ENCODE measurements around the gene USP32. TPM values are rescaled to one million over a fixed set of nuclear protein-coding genes. Genes with fewer than 3 reads are reported as not detected.

Gene USP32
- total and polyA plus RNA-seq, 2 donors (not counting 1 experiment from before 2014, with no cell fraction given): 7.7 to 48.8 TPM

GRCh38 chr17:60353773-60354172, 38.2 kb downstream of the USP32 start:
- peaks cover 67% of the 10 kb centered on the region for H3K79me2 ChIP-seq (ENCODE audit: control insufficient read depth, insufficient read depth, low read length)

GRCh38 chr17:60352569-60352968, 39.4 kb downstream of the USP32 start:
- Histone ChIP-seq H2AFZ (ENCODE audit: insufficient read depth, low read depth, low read length, poor library complexity, severe bottlenecking) (no peak overlapping the region), H3K79me2 (ENCODE audit: control insufficient read depth, insufficient read depth, low read length) (peaks cover 70% of the 10 kb centered on the region), H3K36me3 (replicated peaks in 1 of 2; ENCODE audit: control extremely low read depth in 1 of 2, control insufficient read depth in 1 of 2, extremely low read depth in 1 of 2, insufficient read depth in 2 of 2, low read length in 1 of 2) (no peaks in the 10 kb centered on the region), H3K4me1 (ENCODE audit: control insufficient read depth in 2 of 2, insufficient read depth in 2 of 2, low read length in 2 of 2) (peaks cover 5 to 6% of the 10 kb centered on the region in 2 donors), H3K9me3 (ENCODE audit: control extremely low read depth in 1 of 3, control insufficient read depth in 2 of 3, insufficient read depth in 1 of 3, low read length in 2 of 3) (peaks cover 0 to 1% (median 0%) of the 10 kb centered on the region in 3 donors), H3K27ac (ENCODE audit: low read length in 2 of 2) (no peak overlapping the region), H3K4me3 (ENCODE audit: control extremely low read depth in 1 of 5, extremely low read depth in 1 of 5, insufficient read depth in 1 of 5, low read depth in 2 of 5, low read length in 4 of 5) (no peak overlapping the region), H4K20me1 (ENCODE audit: control insufficient read depth, insufficient read depth, low read length, poor library complexity, severe bottlenecking) (peaks cover 12% of the 10 kb centered on the region), H3K9ac (ENCODE audit: low read length) (no peak overlapping the region), H3K4me2 (replicated peaks; ENCODE audit: low read depth, low read length, poor library complexity, severe bottlenecking) (no peak overlapping the region), H3K27me3 (replicated peaks in 1 of 4; ENCODE audit: control extremely low read depth in 1 of 4, control insufficient read depth in 3 of 4, insufficient read depth in 4 of 4, low read length in 3 of 4) (no peaks in the 10 kb centered on the region)
- intact Hi-C loops (cut with micrococcal nuclease): no loop called here
- Mint-ChIP-seq H3K9me3 (ENCODE audit: insufficient read depth) (peaks cover 4% of the 10 kb centered on the region), H3K4me3 (no peak overlapping the region), H3K27me3 (no peaks in the 10 kb centered on the region), H3K27ac (no peak overlapping the region), H3K4me1 (peaks cover 29% of the 10 kb centered on the region)
- ChIA-PET POLR2A (no interaction called here), CTCF (no interaction called here)
- WGBS (ENCODE audit: insufficient coverage): 96% methylated on average over 4 of the region's 4 CpGs
- ATAC-seq (ENCODE audit: low read depth) (no peak), DNase-seq (no peak)
- TF ChIP-seq CTCF (IDR thresholded peaks at IDR 0.05): no peak
- TF ChIP-seq EZH2 (IDR thresholded peaks at IDR 0.05; ENCODE audit: borderline replicate concordance, insufficient read depth, low read depth, low read length, poor library complexity, severe bottlenecking): no peak

More at GRCh38 chr17:60353773-60354172, 38.2 kb downstream of the USP32 start:
- Histone ChIP-seq H3K4me3 (ENCODE audit: control extremely low read depth in 1 of 5, extremely low read depth in 1 of 5, insufficient read depth in 1 of 5, low read depth in 2 of 5, low read length in 4 of 5) (no peak overlapping the region), H3K9me3 (ENCODE audit: control extremely low read depth in 1 of 3, control insufficient read depth in 2 of 3, insufficient read depth in 1 of 3, low read length in 2 of 3) (peaks cover 0 to 1% (median 0%) of the 10 kb centered on the region in 3 donors), H3K4me2 (replicated peaks; ENCODE audit: low read depth, low read length, poor library complexity, severe bottlenecking) (no peak overlapping the region), H3K9ac (ENCODE audit: low read length) (no peak overlapping the region), H3K27ac (ENCODE audit: low read length in 2 of 2) (no peak overlapping the region), H3K36me3 (replicated peaks in 1 of 2; ENCODE audit: control extremely low read depth in 1 of 2, control insufficient read depth in 1 of 2, extremely low read depth in 1 of 2, insufficient read depth in 2 of 2, low read length in 1 of 2) (no peaks in the 10 kb centered on the region), H3K27me3 (replicated peaks in 1 of 4; ENCODE audit: control extremely low read depth in 1 of 4, control insufficient read depth in 3 of 4, insufficient read depth in 4 of 4, low read length in 3 of 4) (no peaks in the 10 kb centered on the region), H4K20me1 (ENCODE audit: control insufficient read depth, insufficient read depth, low read length, poor library complexity, severe bottlenecking) (peaks cover 6% of the 10 kb centered on the region), H2AFZ (ENCODE audit: insufficient read depth, low read depth, low read length, poor library complexity, severe bottlenecking) (no peak overlapping the region), H3K4me1 (ENCODE audit: control insufficient read depth in 2 of 2, insufficient read depth in 2 of 2, low read length in 2 of 2) (peaks cover 5 to 6% of the 10 kb centered on the region in 2 donors)
- no peak overlapping the region for H3K27ac Mint-ChIP-seq
- POLR2A ChIA-PET: no interaction called here
- 100% methylated on average over 2 of the region's 4 CpGs for WGBS (ENCODE audit: insufficient coverage)
- no peak overlapping the region for H3K4me3 Mint-ChIP-seq
- no peaks in the 10 kb centered on the region for H3K27me3 Mint-ChIP-seq
- DNase-seq: no peak
- CTCF ChIA-PET: interaction anchor here (1.3 kb wide), 1 partner anchor 67 kb away, joined by 3 read pairs; no protein-coding TSS in a partner anchor
- peaks cover 31% of the 10 kb centered on the region for H3K4me1 Mint-ChIP-seq
- peaks cover 4% of the 10 kb centered on the region for H3K9me3 Mint-ChIP-seq (ENCODE audit: insufficient read depth)
- no peak for ATAC-seq (ENCODE audit: low read depth)
- intact Hi-C loops (cut with micrococcal nuclease): no loop called here
- no peak for TF ChIP-seq CTCF (IDR thresholded peaks at IDR 0.05)
- TF ChIP-seq EZH2 (IDR thresholded peaks at IDR 0.05; ENCODE audit: borderline replicate concordance, insufficient read depth, low read depth, low read length, poor library complexity, severe bottlenecking): no peak

Data from B cell (primary cell).